Posterior vena cava (tissue), 2 donors: Measurements from ENCODE around the gene PRDM16. TPM values are rescaled to one million over a fixed set of nuclear protein-coding genes. Genes with fewer than 3 reads are reported as not detected.

Experiments
- DNase-seq: peaks from one replicate; pipeline ENCODE4 v3.0.0-alpha.2; 2020; ENCODE audit warnings: low spot score
- intact Hi-C, 2 donors: fragments of 100-400 bp; cut with DNase I; formaldehyde crosslinking; loops; one replicate each; pipeline versions ENCODE4 v1.14.1 to v1.14.2; 2022 to 2023
- total RNA-seq, 2 donors: library from RNA; stranded (reverse); fragmentation: NEBNext Ultra II Directional; extraction: Animal tissue kit (Norgen Biotek cat#: 25700); gene quantifications; one replicate each; pipeline ENCODE4 v1.2.1, GENCODE V29; 2021
- donor health status: DM: yes; HTN: yes; CAD: no.
- donor health status: DM: yes; HTN: yes; CAD: no.

PRDM16 gene
- total RNA-seq, 2 donors from 2014 or later = 15.8 to 21.1 TPM

GRCh38 chr1:3383679-3384078 lies 314.7 kb downstream of the PRDM16 start:
- DNase-seq = no peak
- intact Hi-C loops = no loop called here

GRCh38 chr1:3384407-3384806 lies 315.4 kb downstream of the PRDM16 start:
- DNase-seq = no peak

DNA sequence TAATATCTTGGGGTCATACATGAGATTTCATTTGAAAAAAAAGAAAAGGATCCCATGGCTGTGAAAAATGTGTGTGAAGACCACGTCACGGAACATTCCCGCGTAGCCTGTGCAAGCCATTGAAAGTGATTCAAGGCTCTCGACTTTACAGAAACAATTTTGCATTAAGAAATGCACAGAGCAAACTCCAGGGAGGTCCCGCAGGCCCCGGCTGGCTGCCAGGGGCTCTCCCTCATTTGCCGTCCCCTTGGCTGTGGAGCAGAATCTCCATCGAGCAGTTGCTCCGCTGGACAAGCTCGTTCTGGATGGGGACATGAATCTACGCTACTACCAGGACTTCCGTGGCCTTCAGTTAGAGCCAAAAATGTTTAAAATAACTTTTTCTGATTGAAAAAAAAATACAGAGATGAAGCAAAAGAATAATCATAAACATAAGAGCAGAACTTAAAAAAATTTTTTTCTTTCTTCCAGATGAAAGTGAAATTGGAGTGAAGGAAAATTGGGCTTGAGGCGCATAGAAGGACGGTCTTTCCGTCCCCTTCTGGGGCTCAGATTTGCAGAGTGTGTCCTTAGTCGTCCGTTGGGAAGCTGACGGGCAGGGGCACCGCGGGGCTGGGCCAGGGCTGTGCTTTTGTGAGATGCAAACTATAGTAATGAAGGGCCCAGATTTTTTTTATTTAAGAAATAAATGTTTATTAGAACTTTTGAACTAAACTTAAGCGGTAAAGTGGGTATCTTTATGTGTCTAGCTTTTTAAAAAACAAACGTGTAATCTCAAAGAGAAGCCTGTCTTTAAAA lies 317.4 kb downstream of the PRDM16 start:
- DNase-seq = no peak
- intact Hi-C loops = no loop called here

More at GRCh38 chr1:3384407-3384806, 315.4 kb downstream of the PRDM16 start:
- intact Hi-C loops = no loop called here

GRCh38 chr1:3387401-3387800 lies 318.4 kb downstream of the PRDM16 start:
- intact Hi-C loops = no loop called here
- DNase-seq = no peak

- intact Hi-C loops = no loop called here
- no peak for DNase-seq
Observed at GRCh38 chr1:3389093-3389833, 320.3 kb downstream of the PRDM16 start.

- intact Hi-C loops = no loop called here
- no peak for DNase-seq
Observed at GRCh38 chr1:3390291-3390690, 321.3 kb downstream of the PRDM16 start.

DNA sequence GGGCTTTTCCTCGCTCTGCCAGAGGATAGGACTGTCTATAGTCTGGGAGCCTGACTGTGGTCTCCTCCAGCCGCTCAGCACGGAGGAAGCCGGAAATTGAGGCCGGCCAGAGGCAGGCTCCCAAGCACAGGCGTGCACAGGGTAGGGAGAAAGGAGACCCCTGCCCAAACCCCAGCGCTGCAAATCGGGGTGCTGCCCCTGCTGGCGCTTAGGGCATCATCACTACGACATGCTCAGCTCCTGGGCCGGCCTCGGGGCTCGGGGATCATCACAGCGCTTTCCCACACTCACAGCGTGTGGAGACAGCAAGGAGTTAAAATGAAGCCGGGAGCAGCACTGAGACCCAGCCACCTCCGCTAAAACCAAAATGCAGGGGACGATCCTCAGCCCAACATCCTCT lies 322.7 kb downstream of the PRDM16 start:
- intact Hi-C loops = no loop called here
- no peak for DNase-seq

- no peak for DNase-seq
- intact Hi-C loops = no loop called here
Observed at GRCh38 chr1:3393024-3393986, 324.3 kb downstream of the PRDM16 start.

- intact Hi-C loops = no loop called here
- DNase-seq = no peak
Observed at GRCh38 chr1:3393987-3394920, 325.3 kb downstream of the PRDM16 start.

DNA sequence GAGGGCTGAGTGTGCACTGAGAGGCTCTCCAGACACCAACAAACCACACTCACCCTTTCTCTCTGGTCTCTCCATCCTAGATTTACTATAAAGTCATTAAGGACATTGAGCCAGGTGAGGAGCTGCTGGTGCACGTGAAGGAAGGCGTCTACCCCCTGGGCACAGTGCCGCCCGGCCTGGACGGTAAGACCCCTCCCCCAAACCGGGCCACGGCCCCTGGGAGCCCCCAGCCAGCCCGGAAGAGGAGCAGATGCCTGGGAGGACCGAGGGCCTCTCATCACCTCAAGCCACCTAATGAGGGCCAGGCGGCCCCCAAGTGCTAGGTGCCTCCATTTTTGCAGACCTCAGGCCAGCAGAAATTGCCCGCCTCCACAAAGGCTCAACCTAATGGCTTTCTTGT lies 327.4 kb downstream of the PRDM16 start:
- intact Hi-C loops = no loop called here
- DNase-seq = no peak

- intact Hi-C loops = no loop called here
- DNase-seq = no peak
Observed at GRCh38 chr1:3397311-3397710, 328.3 kb downstream of the PRDM16 start.

- DNase-seq = no peak
- intact Hi-C loops = no loop called here
Observed at GRCh38 chr1:3398396-3399140, 329.6 kb downstream of the PRDM16 start.

DNA sequence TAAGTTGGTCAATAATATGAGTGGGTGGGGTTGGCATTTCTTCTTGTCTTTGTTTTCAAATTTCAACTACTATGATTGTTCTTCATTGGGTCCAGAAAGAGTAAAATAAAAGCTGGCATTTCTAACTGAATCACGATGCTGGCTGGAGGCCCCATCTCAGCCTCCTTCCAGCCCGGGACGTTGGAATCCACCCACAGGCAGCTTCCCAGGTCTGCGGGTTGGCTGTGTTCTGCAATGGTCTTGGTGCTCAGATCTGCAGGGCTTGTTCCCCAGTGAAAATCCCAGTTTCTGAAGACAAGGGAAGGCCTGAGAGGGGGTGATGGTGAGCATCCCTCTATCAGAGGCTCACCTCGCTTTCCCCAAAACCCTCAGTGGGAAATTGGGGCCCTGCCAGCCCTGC lies 330.7 kb downstream of the PRDM16 start:
- DNase-seq = no peak
- intact Hi-C loops = loop anchor here (5.0 to 10.0 kb wide), 3 partner anchors 42 to 1907 kb away; no protein-coding TSS in a partner anchor

DNA sequence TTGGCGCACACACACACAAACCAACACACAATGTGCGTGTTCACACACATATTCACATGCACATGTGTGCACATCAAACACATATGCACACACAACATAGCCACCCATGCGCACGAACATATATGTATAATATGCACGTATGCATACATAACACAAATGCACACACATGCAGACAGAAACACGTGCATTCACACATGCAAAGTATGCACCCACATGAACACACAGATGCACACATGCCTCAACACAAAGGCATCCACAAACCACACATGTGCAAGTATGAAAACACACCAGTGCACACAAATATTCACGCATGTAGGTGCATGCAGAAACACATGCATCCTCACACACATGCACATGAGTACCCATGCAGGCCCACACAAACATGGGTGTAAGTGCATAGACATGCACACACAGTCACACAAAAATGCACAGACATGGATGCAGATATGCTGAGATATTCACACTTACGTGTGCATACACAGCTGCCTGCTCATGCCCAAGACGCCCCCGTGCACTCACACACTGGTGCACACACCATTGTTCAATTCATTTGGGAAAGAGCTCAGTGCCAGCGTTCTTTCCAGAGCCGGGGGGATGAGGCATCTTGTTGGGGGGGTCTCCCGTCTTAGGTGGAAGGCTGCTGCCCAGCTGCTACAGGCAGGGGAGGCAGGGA lies 332.7 kb downstream of the PRDM16 start:
- intact Hi-C loops = loop anchor here (5.0 to 10.0 kb wide), 3 partner anchors 44 to 1909 kb away; no protein-coding TSS in a partner anchor
- no peak for DNase-seq

DNA sequence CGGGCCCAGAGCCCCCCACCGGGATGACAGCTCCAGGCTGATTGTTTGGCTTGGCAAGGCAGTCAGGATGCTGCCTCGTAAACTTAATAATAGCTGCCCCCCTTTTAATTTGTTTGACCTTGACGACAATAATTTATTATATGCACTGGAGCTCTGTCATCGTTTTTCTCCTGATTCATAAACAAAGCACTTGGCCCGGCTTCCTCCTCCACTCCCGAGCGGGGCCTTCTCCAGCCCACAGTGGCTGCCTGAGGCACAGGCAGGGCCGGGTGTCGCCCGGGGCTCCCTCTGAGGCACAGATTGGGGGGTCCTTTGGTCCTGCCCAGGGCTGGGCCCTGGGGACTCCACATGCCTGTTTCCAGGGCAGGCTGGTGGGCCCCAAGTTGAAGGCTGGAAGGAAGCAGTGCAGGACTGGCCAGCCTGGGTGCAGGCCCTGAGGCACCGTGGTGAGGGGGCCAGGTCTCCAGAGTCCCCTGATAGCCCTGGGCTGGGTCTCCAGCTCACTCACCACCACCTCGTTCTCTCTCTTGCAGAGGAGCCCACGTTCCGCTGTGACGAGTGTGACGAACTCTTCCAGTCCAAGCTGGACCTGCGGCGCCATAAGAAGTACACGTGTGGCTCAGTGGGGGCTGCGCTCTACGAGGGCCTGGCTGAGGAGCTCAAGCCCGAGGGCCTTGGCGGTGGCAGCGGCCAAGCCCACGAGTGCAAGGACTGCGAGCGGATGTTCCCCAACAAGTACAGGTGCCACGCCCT lies 333.4 kb downstream of the PRDM16 start:
- intact Hi-C loops = loop anchor here (5.0 to 10.0 kb wide), 3 partner anchors 45 to 1910 kb away; no protein-coding TSS in a partner anchor
- no peak for DNase-seq

DNA sequence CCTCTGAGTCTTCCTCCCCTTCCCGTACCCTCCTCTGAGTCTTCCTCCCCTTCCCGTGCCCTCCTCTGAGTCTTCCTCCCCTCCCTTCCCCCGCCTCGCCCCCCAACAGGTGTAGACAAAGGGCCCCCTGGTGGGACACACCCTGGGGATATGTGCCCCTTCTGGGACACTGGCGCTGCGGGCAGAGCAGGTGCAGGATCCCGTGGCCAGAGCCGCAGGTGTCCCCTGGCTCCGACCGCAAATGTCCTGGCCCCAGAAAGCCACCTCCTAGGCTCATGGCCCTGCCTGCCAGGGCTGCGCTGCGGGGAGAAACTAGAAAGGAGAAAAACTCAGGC lies 334.0 kb downstream of the PRDM16 start:
- intact Hi-C loops = loop anchor here (5.0 to 10.0 kb wide), 3 partner anchors 46 to 1911 kb away; no protein-coding TSS in a partner anchor

More for the DNA sequence above, 334.0 kb downstream of the PRDM16 start:
- no peak for DNase-seq
